Right lobe of liver (tissue), 6 donors: Measurements from ENCODE around the gene SLC25A26. TPM values are rescaled to one million over a fixed set of nuclear protein-coding genes. Genes with fewer than 3 reads are reported as not detected.

ENCODE experiments used
- ATAC-seq, 4 donors: fragments of 200-7000 bp; cut with Tn5 transposase; one replicate each; pipeline ENCODE4 v1.9.1; 2020; ENCODE audit warnings: mild to moderate bottlenecking in 4 of 4, moderate library complexity in 4 of 4
- DNase-seq, 3 donors: peaks; one replicate each; pipeline ENCODE4 v3.0.0-alpha.2; 2020
- H3K27ac ChIP-seq, 3 donors: fragments of 200-600 bp; one replicate each; pipeline ENCODE4 v1.8.0; 2022
- H3K27me3 ChIP-seq, 2 donors: fragments of 200-600 bp; one replicate each; pipeline ENCODE4 v1.8.0; 2022
- H3K36me3 ChIP-seq, 4 donors: fragments of 200-600 bp; sonication (generic) in 1 of 4; one replicate each; pipeline versions ENCODE4 v1.5.1 to v1.8.0; 2017 to 2022; ENCODE audit warnings: control low read depth in 1 of 4
- H3K4me1 ChIP-seq, 4 donors: fragments of 200-600 bp; sonication (generic) in 1 of 4; one replicate each; pipeline versions ENCODE4 v1.5.1 to v1.8.0; 2017 to 2022; ENCODE audit warnings: control low read depth in 1 of 4
- H3K4me3 ChIP-seq, 3 donors: fragments of 200-600 bp; one replicate each; pipeline ENCODE4 v1.8.0; 2022
- H3K9me3 ChIP-seq, 4 donors: fragments of 200-600 bp; sonication (generic) in 1 of 4; one replicate each; pipeline versions ENCODE4 v1.5.1 to v1.8.0; 2017 to 2022; ENCODE audit warnings: control low read depth in 1 of 4
- CTCF ChIP-seq, 4 donors: fragments of 200-600 bp in 3 of 4; fragments of 450-650 bp in 1 of 4; IDR thresholded peaks; one replicate each; pipeline versions ENCODE4 v1.5.1 to v1.8.0; 2016 to 2022; ENCODE audit warnings: antibody characterized with exemption in 4 of 4, mild to moderate bottlenecking in 2 of 4
- POLR2A ChIP-seq: fragments of 450-650 bp; IDR thresholded peaks from one replicate; pipeline ENCODE4 v1.6.1; 2017; ENCODE audit warnings: antibody characterized with exemption, mild to moderate bottlenecking
- WGBS: methylation state at CpG from one replicate; pipeline ENCODE4 v1.1.6; 2018; ENCODE audit warnings: low coverage, low lambda C conversion rate; ENCODE audit not compliant: insufficient coverage; ENCODE audit errors: missing lambda C conversion rate; 5-methylcytosine and 5-hydroxymethylcytosine counted together
- intact Hi-C, 2 donors: fragments of 100-400 bp; cut with DNase I; formaldehyde crosslinking; loops; one replicate each; pipeline versions ENCODE4 v1.11.2 to v1.14.1; 2022
- total RNA-seq, 6 experiments: library from RNA; depleted of rRNA in 2 of 6; stranded (reverse); fragments of >200 nt in 2 of 6; fragmentation: NEBNext Ultra II Directional in 3 of 6; extraction: Animal tissue kit (Norgen Biotek cat#: 25700) in 3 of 6; gene quantifications; one replicate each; pipeline versions ENCODE4 v1.1.0 to v1.2.4, GENCODE V29; 2016 to 2023
- donor health status: DM: no; HTN: yes; CAD: no.
- donor health status: DM: no; HTN: no; CAD: no.
- donor health status: DM: no; HTN: no; CAD: no.
- donor health status: DM: no; HTN: yes; CAD: no.
- donor health status: DM: no; HTN: yes; CAD: no.

The SLC25A26 gene
- total RNA-seq, 6 experiments from 2014 or later: 11.2 to 17.4 (median 12.8) TPM

- Histone ChIP-seq H3K27me3 (no peaks in the 10 kb centered on the region), H3K36me3 (no peaks in the 10 kb centered on the region), H3K4me1 (no peaks in the 10 kb centered on the region), H3K4me3 (no peak overlapping the region), H3K9me3 (no peaks in the 10 kb centered on the region), H3K27ac (no peak overlapping the region)
- WGBS: 97% methylated on average over 2 of the region's 2 CpGs
- TF ChIP-seq POLR2A (no peak), CTCF (IDR thresholded peaks at IDR 0.05) (no peak)
- intact Hi-C loops: no loop called here
- ATAC-seq: no peak
- no peak for DNase-seq
Measured at GRCh38 chr3:66335671-66336070, 114.9 kb downstream of the SLC25A26 start.

- TF ChIP-seq CTCF (IDR thresholded peaks at IDR 0.05): no peak
- no peak for TF ChIP-seq POLR2A
- 43% methylated on average over 4 of the region's 4 CpGs for WGBS
- Histone ChIP-seq H3K9me3 (no peaks in the 10 kb centered on the region), H3K36me3 (no peaks in the 10 kb centered on the region), H3K27me3 (no peaks in the 10 kb centered on the region), H3K4me1 (no peaks in the 10 kb centered on the region), H3K4me3 (no peak overlapping the region), H3K27ac (no peak overlapping the region)
- ATAC-seq: peak in 2 of 4 donors; percentile 29 to 59
- intact Hi-C loops: no loop called here
- DNase-seq: no peak
Measured at GRCh38 chr3:66336333-66336766, 115.5 kb downstream of the SLC25A26 start.

- DNase-seq (no peak), ATAC-seq (peak in 1 of 4 donors; percentile 78)
- no peaks in the 10 kb centered on the region for H3K27me3 ChIP-seq
- 67% methylated on average over 3 of the region's 3 CpGs for WGBS
- intact Hi-C loops: no loop called here
- no peaks in the 10 kb centered on the region for H3K4me1 ChIP-seq
- H3K27ac ChIP-seq: no peak overlapping the region
- no peak overlapping the region for H3K4me3 ChIP-seq
- H3K36me3 ChIP-seq: no peaks in the 10 kb centered on the region
- TF ChIP-seq POLR2A (no peak), CTCF (IDR thresholded peaks at IDR 0.05) (no peak)
- no peaks in the 10 kb centered on the region for H3K9me3 ChIP-seq
Measured at GRCh38 chr3:66338927-66339326, 118.1 kb downstream of the SLC25A26 start.

- Histone ChIP-seq H3K27ac (no peak overlapping the region), H3K36me3 (no peaks in the 10 kb centered on the region), H3K9me3 (no peaks in the 10 kb centered on the region), H3K4me1 (no peaks in the 10 kb centered on the region), H3K4me3 (no peak overlapping the region), H3K27me3 (no peaks in the 10 kb centered on the region)
- intact Hi-C loops: no loop called here
- no peak for TF ChIP-seq POLR2A
- no peak for TF ChIP-seq CTCF (IDR thresholded peaks at IDR 0.05)
- no peak for ATAC-seq
- no peak for DNase-seq
- WGBS: 93% methylated on average over 8 of the region's 8 CpGs
Measured at GRCh38 chr3:66342717-66343356, 122.0 kb downstream of the SLC25A26 start.
